Stomach (tissue), 9 donors: ENCODE measurements around the gene NSFL1C. TPM values are rescaled to one million over a fixed set of nuclear protein-coding genes. Genes with fewer than 3 reads are reported as not detected.

Source experiments
- DNase-seq, 2 donors: peaks; one replicate each; pipeline versions ENCODE4 v3.0.0 to v3.0.0-alpha.2; 2013 to 2019
- H3K27ac ChIP-seq, 5 donors: fragments of 200-600 bp in 4 of 5; sonication (generic) in 4 of 5; one replicate each; pipeline ENCODE4 v1.5.1; 2013 to 2019; ENCODE audit warnings: mild to moderate bottlenecking in 1 of 5, moderate library complexity in 1 of 5
- H3K27me3 ChIP-seq, 3 donors: fragments of 200-600 bp; sonication (generic); one replicate each; pipeline ENCODE4 v1.5.1; 2017 to 2019; ENCODE audit warnings: mixed run types in 1 of 3
- H3K36me3 ChIP-seq, 4 donors: fragments of 200-600 bp; sonication (generic); 1 replicate in 3 of 4; 2 replicates in 1 of 4; pipeline ENCODE4 v1.5.1; 2016 to 2019
- H3K4me1 ChIP-seq, 4 donors: fragments of 200-600 bp; sonication (generic); one replicate each; pipeline ENCODE4 v1.5.1; 2016 to 2019
- H3K4me3 ChIP-seq, 4 donors: fragments of 200-600 bp; sonication (generic) in 3 of 4; one replicate each; pipeline ENCODE4 v1.5.1; 2016 to 2019; ENCODE audit warnings: mild to moderate bottlenecking in 1 of 4
- H3K9me3 ChIP-seq, 4 donors: fragments of 200-600 bp; sonication (generic); one replicate each; pipeline ENCODE4 v1.5.1; 2016 to 2019
- EP300 ChIP-seq: sonication (generic); formaldehyde crosslinking; IDR thresholded peaks from one replicate; pipeline ENCODE4 v1.6.1; 2017; ENCODE audit warnings: antibody characterized with exemption
- POLR2A ChIP-seq, 4 donors: fragments of 450-650 bp; IDR thresholded peaks; one replicate each; pipeline ENCODE4 v1.6.1; 2016; ENCODE audit warnings: antibody characterized with exemption in 4 of 4, control low read depth in 2 of 4, mild to moderate bottlenecking in 1 of 4, moderate library complexity in 1 of 4
- POLR2AphosphoS5 ChIP-seq, 3 donors: sonication (generic); formaldehyde crosslinking; IDR thresholded peaks; one replicate each; pipeline ENCODE4 v1.6.1; 2016; ENCODE audit warnings: antibody characterized with exemption in 3 of 3
- WGBS, 5 donors: extraction: QIAGEN DNeasy Blood & Tissue Kit in 3 of 5; methylation state at CpG; one replicate each; pipeline versions ENCODE4 v1.1.5 to v1.1.7; 2013 to 2018; 5-methylcytosine and 5-hydroxymethylcytosine counted together
- intact Hi-C: fragments of 100-400 bp; cut with DNase I; formaldehyde crosslinking; loops from one replicate; pipeline ENCODE4 v1.15.1; 2023; ENCODE audit warnings: low total_unique reads
- polyA plus RNA-seq, 3 donors: library from polyadenylated mRNA; stranded (reverse); fragments of 200-250 nt; gene quantifications; one replicate each; pipeline ENCODE4 v1.2.3, GENCODE V29; 2013
- total RNA-seq, 5 donors: library from RNA; depleted of rRNA; stranded (reverse); fragments of >200 nt; gene quantifications; one replicate each; pipeline versions ENCODE4 v1.1.0 to v1.2.3, GENCODE V29; 2014 to 2016
- TF ChIP-seq, protein P1 (sequence below), 7 experiments: fragments of 450-650 bp in 4 of 7; fragments of 200-600 bp in 3 of 7; sonication (generic) in 3 of 7; IDR thresholded peaks; one replicate each; pipeline ENCODE4 v1.5.1; 2016 to 2019; ENCODE audit warnings: antibody characterized with exemption in 7 of 7, control low read depth in 2 of 7, mild to moderate bottlenecking in 1 of 7
- donor health status: healthy with polysubstance abuse.
- donor health status: Bipolar disorder and iron deficiency.
- donor health status: healthy.

NSFL1C gene
- total and polyA plus RNA-seq, 8 donors, result 13.4 to 83.4 (median 42.1) TPM

DNA sequence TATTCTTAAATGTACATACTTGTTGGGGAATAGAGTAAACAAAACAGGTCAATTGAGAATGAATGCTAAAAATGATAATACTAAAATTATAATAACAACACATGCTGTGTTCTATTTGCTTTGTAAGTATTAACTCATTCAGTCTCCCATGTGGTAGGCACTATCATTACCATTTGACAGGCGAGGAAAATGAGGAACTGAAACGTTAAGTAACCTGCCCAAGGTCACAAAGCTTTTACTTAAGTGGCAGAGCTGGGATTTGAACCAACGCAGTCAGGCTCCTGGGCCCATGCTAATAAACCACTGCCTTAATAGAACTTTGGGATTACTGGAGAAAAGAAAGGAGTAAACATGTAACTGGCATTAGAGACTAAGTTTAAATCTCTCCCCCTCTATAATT is 3.8 kb downstream of the NSFL1C start:
- TF ChIP-seq POLR2AphosphoS5 (IDR thresholded peaks at IDR 0.05) (no peak), POLR2A (IDR thresholded peaks at IDR 0.05) (no peak), EP300 (no peak)
- TF ChIP-seq, protein P1, sequence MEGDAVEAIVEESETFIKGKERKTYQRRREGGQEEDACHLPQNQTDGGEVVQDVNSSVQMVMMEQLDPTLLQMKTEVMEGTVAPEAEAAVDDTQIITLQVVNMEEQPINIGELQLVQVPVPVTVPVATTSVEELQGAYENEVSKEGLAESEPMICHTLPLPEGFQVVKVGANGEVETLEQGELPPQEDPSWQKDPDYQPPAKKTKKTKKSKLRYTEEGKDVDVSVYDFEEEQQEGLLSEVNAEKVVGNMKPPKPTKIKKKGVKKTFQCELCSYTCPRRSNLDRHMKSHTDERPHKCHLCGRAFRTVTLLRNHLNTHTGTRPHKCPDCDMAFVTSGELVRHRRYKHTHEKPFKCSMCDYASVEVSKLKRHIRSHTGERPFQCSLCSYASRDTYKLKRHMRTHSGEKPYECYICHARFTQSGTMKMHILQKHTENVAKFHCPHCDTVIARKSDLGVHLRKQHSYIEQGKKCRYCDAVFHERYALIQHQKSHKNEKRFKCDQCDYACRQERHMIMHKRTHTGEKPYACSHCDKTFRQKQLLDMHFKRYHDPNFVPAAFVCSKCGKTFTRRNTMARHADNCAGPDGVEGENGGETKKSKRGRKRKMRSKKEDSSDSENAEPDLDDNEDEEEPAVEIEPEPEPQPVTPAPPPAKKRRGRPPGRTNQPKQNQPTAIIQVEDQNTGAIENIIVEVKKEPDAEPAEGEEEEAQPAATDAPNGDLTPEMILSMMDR (IDR thresholded peaks at IDR 0.05), result no peak
- intact Hi-C loops, result loop anchor here (10.0 kb wide), 1 partner anchor 68 kb away; the partner anchor contains the start of gene FKBP1A
- Histone ChIP-seq H3K9me3 (no peaks in the 10 kb centered on the region), H3K4me1 (peaks cover 27 to 59% (median 45%) of the 10 kb centered on the region in 4 donors), H3K27me3 (no peaks in the 10 kb centered on the region), H3K27ac (no peak overlapping the region), H3K36me3 (peaks cover 39 to 70% (median 66%) of the 10 kb centered on the region in 4 donors), H3K4me3 (no peak overlapping the region)
- 73 to 91% (median 77%) methylated on average over 3 of the region's 3 CpGs for WGBS, 5 donors
- no peak for DNase-seq

DNA sequence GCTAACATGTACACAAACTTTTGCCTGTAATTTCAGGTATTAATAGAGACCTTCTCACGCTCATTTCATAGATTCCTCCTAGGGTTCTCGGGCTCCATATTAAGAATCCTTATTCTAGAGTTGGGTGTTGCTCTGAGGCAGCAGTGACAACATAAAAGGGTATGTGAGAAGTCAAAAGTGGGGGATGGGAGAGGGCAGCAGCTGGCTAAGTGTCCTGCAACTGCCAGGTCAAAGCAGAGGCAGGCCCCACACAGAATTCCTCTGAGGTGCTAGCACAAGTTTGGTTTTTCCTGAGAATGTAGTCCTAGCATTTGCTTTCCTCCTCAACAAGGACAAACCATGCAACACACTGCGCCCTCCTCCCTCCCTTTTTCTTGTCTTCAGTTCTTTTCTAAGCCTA is 4.6 kb downstream of the NSFL1C start:
- no peak for TF ChIP-seq POLR2AphosphoS5 (IDR thresholded peaks at IDR 0.05)
- TF ChIP-seq POLR2A (IDR thresholded peaks at IDR 0.05), result no peak
- TF ChIP-seq EP300, result no peak
- TF ChIP-seq, protein P1 (IDR thresholded peaks at IDR 0.05), result no peak
- peaks cover 25 to 51% (median 37%) of the 10 kb centered on the region in 4 donors for H3K4me1 ChIP-seq
- H3K4me3 ChIP-seq, result no peak overlapping the region
- no peak for DNase-seq
- H3K36me3 ChIP-seq, result peaks cover 44 to 78% (median 74%) of the 10 kb centered on the region in 4 donors
- intact Hi-C loops, result loop anchor here (10.0 kb wide), 1 partner anchor 67 kb away; the partner anchor contains the start of gene FKBP1A
- no peaks in the 10 kb centered on the region for H3K9me3 ChIP-seq
- no peak overlapping the region for H3K27ac ChIP-seq
- H3K27me3 ChIP-seq, result no peaks in the 10 kb centered on the region
- 93 to 97% (median 94%) methylated on average over 3 of the region's 3 CpGs for WGBS, 5 donors

DNA sequence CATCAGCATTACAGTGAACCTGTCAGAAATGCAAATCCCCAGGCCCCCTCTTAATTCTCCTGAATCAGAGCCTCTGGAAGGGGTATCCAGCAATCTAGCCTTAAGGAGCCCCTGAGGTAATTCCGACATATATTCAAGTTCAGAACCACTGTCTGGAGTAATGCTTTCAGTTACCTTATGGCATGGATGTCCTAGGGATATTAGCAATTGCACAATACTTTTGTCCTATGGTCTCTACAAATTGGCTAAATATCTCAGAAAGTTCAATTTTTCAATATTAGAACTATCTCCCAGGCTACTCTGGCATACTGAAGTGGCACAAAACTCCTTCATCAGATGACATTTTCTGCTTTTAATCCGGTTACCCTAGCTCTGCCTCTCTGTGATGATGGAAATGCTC is 6.4 kb downstream of the NSFL1C start:
- 91 to 100% (median 96%) methylated on average over 2 of the region's 2 CpGs for WGBS, 5 donors
- Histone ChIP-seq H3K4me1 (peaks cover 14 to 41% (median 26%) of the 10 kb centered on the region in 4 donors), H3K36me3 (peaks cover 53 to 96% (median 91%) of the 10 kb centered on the region in 4 donors), H3K27ac (no peak overlapping the region), H3K9me3 (no peaks in the 10 kb centered on the region), H3K27me3 (no peaks in the 10 kb centered on the region), H3K4me3 (no peak overlapping the region)
- no peak for DNase-seq
- TF ChIP-seq, protein P1 (IDR thresholded peaks at IDR 0.05), result no peak
- TF ChIP-seq POLR2A (IDR thresholded peaks at IDR 0.05) (no peak), EP300 (no peak), POLR2AphosphoS5 (IDR thresholded peaks at IDR 0.05) (no peak)
- intact Hi-C loops, result loop anchor here (10.0 kb wide), 1 partner anchor 65 kb away; the partner anchor contains the start of gene FKBP1A

DNA sequence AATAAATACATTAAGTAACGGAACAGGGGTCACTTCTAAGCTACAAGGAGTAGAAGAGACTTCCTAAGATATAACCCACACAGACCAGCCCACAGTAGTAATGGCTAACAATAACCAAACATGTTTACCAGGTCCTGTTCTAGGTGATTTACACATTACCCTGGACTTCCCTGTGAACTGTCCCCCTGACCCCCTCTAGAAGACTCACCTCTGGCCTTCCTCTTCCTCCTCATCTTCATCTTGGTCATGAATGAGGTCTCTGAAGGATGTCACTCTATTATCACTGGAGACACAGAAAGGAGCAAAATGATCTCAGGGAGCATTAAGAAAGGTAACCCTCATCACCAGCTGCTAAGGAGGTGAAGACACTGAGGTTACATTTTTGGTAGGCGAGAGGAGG is 8.7 kb downstream of the NSFL1C start:
- Histone ChIP-seq H3K27ac (no peak overlapping the region), H3K36me3 (peaks cover 63 to 100% (median 100%) of the 10 kb centered on the region in 4 donors), H3K4me1 (peaks cover 0 to 18% (median 6%) of the 10 kb centered on the region in 4 donors), H3K27me3 (no peaks in the 10 kb centered on the region), H3K9me3 (no peaks in the 10 kb centered on the region), H3K4me3 (no peak overlapping the region)
- DNase-seq, result no peak
- TF ChIP-seq POLR2AphosphoS5 (IDR thresholded peaks at IDR 0.05) (no peak), POLR2A (IDR thresholded peaks at IDR 0.05) (no peak), EP300 (no peak)
- TF ChIP-seq, protein P1 (IDR thresholded peaks at IDR 0.05), result no peak
- intact Hi-C loops, result no loop called here
- WGBS, 5 donors, result 95 to 98% (median 96%) methylated on average over 2 of the region's 2 CpGs
